CD4-positive, alpha-beta T cell treated with Interleukin-12 subunit alpha and Interleukin-12 subunit beta, for 1 hour (primary cell): ENCODE results near the gene GPLD1.
"Not testable (repeated sequence)": the region's sequence is repeated elsewhere in the genome, so short reads cannot be mapped to it uniquely, and the experiment has no call there.

Experiments
- DNase-seq: peaks from one replicate; pipeline ENCODE4 v3.0.0-alpha.2; 2020

The GPLD1 gene

DNA sequence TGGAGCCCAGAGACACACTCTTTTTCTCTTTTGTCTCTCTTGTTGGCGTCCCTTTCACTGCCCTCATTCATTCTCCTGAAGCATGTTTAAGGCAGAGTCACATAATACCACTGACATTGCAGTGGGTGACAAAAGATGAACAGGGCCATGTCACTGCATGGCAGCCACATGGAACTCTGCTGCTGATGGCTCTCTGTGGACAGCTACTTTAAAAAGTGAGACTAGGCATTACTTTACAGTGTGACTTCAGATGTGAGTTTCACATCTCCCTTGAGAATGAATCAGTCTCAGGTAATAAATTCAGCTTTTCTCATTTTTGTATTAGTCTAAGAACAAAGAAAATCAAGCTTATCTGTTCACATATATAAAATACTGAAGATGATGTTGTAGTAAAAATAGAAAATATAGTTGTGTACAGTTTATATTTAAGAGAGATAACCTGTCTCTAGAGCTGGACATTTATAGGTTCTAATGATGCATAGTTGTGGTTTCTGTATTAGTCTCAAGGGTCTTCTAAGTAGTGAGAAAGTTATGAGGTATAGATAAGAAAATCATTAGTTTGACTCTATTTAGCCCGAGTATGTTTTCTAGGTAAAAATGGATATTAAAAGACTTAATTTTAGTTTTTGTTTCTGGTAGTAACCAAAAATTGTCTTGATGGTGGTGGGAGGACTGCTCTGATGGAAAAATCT lies 80.5 kb downstream of the GPLD1 start:
- no peak for DNase-seq

DNA sequence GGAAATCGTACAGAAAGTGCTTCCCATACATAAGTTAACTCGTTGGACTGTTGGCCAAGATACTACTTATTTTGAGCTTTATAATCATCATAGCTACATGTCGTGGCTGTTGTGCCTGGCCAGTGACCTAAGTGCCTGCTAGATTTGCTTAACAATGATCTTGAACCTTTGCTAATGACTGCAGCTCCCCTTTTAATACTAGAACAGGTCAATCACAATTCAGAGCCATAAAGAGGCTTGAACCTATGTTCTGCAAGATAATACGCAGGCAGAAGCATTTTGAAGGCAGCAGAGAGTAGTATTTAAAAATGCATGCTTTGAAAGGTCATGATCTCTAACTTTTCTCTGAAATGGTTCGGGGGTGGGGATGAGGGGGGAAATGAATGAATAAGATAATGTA lies 84.1 kb downstream of the GPLD1 start:
- DNase-seq: no peak

DNA sequence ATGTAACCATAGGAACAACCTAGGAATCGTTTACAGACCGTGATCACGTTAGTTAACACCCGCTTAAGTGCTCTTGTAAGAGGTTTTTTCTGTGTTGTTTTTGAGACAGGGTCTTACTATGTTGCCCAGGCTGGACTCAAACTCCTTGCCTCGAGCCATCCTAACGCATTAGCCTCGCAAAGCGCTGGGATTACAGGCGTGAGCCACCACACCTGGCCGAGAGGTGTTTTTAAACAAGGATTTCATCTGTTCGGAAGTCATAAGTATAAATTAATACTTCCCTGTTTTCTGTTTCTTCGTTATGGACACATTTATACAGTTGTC lies 85.9 kb downstream of the GPLD1 start:
- no peak for DNase-seq

DNA sequence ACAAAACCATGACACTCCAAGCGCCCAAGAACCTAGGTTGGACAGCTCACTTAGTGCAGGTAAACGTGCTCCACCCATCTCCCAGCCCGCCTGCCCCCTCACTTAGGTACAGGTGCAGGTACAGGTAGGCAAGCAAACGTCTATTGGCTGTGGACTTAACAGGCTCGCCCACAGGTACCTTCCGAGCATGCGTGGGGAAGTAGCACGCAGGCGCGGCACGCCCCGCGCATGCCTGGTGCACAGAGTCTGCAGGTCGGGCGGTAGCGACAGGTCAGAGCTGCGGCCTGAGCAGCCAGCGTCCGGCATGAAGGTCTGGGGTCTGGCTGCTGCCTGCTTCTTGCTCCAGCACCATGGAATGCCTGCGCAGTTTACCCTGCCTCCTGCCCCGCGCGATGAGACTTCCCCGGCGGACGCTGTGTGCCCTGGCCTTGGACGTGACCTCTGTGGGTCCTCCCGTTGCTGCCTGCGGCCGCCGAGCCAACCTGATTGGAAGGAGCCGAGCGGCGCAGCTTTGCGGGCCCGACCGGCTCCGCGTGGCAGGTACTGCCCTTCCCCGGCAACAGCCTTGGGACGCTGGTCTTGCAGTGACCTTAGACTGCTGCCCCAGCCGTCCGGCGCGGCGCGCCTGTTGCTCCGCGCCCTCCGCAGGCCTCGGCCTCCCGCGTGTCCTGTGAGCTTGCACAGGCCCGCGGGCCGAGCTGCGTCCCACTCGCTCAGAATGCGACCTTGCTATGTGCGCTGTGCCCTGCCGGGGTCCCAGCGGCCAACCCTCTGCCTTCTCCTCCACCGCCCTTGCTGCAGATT lies 86.5 kb downstream of the GPLD1 start, which contains the start of gene MRS2:
Gene MRS2, plus strand, starts transcription at position 240 of the 804 bp plus-strand sequence. Its CDS starts 111 bp downstream, at position 351.
- DNase-seq: peak; percentile 85

DNA sequence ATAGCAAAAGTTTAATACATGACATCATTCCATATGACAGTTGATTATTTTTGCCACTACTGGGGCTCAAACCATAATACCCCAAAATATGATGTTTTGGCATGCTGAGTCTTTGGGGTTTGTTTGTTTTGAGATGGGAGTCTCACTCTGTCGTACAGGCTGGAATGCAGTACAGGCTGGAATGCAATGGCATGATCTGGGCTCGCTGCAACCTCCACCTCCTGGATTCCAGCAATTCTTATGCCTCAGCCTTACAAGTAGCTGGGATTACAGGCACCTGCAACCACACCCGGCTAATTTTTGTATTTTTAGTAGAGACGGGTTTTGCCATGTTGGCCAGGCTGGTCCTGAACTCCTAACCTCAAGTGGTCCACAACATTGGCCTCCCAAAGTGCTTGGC lies 87.9 kb downstream of the GPLD1 start:
- DNase-seq: no peak

DNA sequence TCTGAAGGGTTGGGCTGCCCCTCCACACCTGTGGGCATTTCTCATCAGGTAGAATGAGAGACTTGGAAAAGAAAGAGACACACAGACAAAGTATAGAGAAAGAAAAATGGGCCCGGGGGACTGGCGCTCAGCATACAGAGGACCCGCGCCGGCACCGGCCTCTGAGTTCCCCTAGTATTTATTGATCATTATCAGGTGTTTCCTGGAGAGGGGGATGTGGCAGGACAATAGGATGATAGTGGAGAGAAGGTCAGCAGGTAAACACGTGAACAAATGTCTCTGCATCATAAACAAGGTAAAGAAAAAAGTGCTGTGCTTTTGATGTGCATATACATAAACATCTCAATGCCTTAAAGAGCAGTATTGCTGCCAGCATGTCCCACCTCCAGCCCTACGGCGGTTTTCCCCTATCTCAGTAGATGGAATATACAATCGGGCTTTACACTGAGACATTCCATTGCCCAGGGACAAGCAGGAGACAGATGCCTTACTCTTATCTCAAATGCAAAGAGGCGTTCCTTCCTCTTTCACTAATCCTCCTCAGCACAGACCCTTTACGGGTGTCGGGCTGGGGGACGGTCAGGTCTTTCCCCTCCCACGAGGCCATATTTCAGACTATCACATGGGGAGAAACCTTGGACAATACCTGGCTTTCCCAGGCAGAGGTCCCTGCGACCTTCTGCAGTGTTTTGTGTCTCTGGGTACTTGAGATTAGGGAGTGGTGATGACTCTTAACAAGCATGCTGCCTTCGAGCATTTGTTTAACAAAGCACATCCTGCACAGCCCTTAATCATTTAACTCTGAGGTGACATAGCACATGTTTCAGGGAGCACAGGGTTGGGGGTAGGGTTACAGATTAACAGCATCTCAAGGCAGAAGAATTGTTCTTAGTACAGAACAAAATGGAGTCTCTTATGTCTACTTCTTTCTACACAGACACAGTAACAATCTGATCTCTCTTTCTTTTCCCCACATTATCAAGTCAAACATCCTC lies 89.0 kb downstream of the GPLD1 start:
- not testable (repeated sequence) for DNase-seq

DNA sequence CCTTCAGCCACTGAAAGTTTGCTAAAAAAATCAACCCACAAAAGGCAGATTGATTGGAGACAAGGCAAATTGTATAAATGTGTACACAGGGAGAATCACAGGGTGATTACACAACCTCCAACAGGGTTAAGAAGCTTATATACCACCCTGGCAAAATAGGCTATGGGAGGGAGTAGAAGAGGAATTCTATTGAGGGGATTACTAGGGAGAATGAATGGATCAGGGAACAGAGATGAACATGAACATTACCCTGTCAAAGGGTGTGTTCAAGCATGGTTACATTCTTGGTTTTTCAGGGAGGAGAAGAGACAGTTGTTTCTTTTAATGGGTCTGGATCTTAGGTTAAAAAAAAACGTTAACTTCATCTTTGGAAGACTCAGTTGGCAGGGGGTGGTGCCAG lies 91.7 kb downstream of the GPLD1 start:
- no peak for DNase-seq

DNA sequence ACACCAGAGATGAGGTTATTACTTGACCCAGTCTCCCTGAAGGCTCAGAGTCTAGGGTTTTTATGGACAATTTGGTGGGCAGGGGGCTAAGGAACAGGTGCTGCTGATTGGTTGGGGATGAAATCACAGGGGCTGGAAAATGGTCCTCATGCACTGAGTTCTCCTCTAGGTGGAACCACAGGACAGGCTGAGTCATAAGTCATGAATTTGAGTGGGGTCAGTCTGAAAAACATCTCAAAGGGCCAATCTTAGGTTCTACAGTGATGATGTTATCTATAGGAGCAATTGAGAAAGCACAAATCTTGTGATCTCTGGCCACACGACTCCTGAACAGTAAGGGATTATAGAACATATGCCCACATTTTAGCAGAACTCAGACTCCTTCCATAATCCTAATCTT lies 92.6 kb downstream of the GPLD1 start:
- DNase-seq: no peak

DNA sequence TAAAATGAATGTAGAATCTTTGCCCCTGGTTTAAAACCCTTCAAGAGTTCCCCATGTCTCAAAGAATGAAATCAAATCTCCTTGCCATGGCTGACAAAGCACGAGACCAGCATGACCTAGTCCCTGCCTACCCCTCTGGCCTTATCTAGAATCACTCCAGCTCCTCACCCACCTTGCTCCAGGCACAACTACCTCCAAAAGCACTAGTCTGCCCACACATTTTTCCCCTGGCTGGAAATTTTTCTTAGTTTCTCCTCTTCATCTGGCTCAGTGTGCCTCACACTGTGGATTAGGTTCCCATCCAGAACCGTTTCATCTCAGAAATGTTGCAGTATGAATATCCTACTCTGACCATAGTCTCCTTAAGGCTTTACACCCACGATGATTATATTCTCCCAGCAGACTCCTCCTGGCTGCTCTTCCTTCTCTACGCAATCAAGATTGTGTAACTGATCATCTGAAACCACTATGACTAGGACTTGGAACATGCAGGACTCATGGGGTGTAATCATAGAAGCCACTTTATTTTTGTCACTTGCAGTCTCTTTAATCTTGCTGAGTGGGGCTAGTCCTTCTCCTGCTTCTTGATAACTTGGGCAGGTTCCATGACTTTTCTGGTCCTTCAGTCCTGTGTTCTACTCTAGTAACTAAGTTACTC lies 94.5 kb downstream of the GPLD1 start:
- no peak for DNase-seq

DNA sequence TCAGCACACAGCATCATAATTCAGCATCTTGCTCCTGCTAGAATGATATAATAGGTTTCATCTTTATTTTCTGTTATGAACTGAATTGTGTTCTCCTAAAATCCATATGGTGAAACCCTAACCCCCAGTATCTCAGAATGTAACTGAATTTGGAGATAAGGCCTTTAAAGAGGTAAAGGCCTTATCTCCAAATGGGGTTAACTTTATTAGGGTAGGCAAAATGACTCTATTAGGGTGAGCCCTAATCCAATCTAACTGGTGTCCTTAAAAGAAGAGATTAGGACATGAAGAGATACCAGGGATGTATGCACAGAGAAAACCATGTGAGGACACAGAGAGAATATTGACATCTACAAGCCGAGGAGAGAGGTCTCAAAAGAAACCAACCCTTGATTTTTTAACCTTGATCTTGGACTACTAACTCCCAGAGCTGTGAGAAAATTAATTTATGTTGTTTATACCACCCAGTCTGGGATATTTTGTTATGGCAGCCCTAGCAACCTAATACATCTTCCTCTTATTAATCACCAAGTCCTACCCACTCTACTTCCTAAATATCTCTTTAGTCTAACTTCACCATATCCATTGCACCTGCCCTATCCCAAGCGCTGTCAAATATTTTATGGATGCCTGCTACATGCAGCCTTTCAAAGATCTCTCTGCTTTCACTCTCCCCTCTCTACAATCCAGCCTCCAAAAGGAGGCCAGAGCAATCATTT lies 95.2 kb downstream of the GPLD1 start:
- DNase-seq: no peak

DNA sequence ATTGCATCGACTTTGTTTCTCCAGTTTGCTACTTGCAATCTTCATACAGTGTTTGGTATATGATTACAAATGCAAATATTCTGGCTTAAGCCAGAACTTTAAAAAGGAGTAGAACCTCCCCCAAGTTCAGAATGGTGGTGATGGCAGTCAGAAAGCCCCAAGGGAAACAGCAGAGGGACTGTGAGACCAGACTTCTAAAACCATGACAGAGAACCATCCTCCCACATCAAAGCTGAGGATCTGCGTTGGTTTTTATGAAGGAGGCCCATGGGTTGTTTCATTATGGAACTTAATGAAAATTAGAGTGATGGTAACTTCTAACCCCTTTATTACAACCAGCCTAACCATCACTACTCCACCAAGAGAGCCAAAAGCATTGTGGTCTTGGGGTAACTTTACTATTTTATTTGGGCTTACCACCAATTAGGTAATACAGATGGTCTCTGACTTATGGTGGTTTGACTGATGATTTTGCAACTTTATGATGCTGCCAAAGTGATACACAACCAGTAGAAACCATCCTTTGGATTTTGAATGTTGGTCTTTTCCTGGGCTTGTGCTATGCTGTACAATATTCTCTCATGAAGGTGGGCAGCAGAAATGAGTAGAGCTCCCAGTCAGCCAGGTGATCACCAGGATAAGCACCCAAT lies 97.5 kb downstream of the GPLD1 start:
- DNase-seq: no peak

DNA sequence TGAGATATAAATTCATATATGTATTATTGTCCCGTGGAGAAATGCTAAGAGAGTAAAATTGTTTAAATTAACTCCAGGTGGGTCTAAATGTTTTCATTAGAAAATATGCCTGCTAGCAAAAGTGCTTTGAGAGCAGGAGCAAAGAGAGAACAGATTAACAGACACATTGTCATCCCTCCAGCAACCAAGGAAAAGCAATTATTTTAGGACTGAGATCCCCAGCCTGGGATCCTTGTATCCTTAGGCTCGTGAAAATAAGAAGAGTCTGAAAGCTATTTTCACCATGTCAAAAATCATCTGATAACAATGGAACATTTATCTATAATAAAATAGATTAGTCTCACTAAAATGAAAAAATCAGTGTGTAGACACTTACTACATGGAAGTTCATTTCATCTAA lies 98.2 kb downstream of the GPLD1 start:
- DNase-seq: no peak

DNA sequence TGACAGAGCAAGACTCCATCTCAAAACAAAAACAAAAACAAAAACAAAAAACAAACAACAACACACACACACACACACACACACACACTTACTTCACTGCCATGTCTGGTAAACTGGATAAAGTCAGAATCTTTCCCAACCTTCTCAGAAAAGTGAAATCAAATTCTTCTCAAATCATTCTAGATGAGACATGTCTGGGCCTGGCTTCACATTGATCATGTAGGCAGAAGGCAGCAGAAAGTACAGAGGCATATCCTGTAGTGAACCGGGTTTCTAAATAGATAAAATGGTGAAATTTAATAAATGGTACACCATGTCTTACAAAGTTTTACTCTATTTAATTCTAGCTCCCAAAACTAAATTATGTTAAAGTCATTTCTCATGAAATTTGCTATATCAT lies 101.6 kb downstream of the GPLD1 start:
- no peak for DNase-seq

DNA sequence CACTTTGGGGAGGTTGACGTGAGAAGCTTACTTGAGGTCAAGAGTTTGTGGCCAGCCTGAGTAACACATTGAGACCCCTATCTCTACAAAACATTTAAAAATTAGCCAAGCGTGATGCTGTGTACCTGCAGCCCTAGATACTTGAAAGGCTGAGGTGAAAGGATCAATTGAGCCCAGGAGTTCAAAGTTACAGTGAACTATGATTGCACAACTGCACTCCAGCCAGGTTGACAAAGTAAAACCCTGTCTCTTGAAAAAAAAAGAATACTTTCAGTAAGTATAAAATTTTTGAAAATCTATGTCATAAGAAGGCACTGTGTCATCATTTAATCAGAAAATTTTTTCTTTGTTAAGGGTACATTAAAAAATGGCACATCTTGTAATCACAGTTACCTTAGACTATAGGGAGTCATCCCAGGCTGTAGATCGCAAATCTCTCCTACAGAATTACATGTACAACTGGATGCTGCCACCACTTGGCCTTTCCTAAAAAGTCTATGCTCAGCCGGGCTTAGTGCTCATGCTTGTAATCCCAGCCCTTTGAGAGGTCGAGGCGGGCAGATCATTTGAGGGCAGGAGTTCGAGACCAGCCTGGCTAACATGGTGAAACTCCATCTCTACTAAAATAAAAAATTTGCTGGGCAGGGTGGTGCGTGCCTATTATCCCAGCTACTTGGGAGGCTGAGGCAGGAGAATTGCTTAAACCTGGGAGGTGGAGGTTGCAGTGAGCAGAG lies 103.7 kb downstream of the GPLD1 start:
- no peak for DNase-seq

DNA sequence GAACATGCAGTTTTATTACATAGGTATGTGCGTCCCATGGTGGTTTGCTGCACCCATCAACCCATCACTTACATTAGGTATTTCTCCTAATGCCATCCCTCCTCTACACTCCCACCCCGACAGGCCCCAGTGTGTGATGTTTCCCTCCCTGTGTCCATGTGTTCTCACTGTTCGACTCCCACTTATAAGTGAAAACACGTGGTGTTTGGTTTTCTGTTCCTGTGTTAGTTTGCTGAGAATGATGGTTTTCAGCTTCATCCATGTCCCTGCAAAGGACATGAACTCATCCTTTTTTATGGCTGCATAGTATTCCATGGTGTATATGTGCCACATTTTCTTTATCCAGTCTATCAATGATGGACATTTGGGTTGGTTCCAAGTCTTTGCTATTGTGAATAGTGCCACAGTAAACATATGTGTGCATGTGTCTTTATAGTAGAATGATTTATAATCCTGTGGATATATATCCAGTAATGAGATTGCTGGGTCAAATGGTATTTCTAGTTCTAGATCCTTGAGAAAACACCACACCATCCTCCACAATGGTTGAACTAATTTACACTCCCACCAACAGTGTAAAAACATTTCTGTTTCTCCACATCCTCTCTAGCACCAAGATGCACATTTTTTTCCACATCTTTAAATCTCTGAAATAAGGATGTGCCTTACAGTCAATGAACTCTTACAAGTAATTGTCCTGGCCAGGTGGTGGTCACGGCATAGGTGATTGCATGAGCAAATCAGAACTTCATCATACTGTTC lies 104.8 kb downstream of the GPLD1 start:
- DNase-seq: not testable (repeated sequence)

DNA sequence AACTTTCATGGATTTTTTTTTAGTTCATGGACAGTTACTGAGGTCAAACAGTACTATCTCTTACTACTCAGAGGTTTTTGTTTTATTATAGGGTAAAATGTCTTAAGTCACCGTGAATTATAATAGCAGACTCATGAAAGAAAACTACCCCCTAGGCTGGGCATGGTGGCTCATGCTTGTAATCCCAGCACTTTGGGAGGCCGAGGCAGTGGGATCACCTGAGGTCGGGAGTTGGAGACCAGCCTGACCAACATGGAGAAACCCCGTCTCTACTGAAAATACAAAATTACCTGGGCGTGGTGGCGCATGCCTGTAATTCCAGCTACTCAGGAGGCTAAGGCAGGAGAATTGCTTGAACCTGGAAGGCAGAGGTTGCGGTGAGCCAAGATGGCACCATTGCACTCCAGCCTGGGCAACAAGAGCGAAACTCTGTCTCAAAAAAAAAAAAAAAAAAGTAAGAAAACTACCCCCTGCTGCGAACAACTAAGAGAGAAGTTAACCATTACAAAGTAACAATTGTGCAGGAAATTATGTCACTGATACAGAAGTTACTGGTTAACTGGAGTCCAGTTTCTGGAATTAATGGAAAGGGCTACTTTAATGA lies 106.4 kb downstream of the GPLD1 start:
- DNase-seq: not testable (repeated sequence)

DNA sequence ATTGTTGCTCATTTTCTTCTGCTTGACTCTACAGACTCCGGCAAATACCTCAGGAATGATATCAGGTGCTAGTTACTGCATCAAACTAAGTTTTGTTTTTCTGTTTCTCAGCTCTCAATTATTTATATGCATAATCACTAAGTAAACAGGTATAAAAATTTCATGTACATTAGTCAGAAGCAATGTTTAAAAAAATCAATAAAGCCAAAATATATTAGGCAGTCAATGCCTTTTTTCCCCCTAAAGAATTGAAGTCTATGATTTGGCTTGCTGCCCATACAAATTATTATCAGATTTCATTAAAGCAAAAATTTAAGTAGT lies 107.2 kb downstream of the GPLD1 start:
- DNase-seq: no peak

DNA sequence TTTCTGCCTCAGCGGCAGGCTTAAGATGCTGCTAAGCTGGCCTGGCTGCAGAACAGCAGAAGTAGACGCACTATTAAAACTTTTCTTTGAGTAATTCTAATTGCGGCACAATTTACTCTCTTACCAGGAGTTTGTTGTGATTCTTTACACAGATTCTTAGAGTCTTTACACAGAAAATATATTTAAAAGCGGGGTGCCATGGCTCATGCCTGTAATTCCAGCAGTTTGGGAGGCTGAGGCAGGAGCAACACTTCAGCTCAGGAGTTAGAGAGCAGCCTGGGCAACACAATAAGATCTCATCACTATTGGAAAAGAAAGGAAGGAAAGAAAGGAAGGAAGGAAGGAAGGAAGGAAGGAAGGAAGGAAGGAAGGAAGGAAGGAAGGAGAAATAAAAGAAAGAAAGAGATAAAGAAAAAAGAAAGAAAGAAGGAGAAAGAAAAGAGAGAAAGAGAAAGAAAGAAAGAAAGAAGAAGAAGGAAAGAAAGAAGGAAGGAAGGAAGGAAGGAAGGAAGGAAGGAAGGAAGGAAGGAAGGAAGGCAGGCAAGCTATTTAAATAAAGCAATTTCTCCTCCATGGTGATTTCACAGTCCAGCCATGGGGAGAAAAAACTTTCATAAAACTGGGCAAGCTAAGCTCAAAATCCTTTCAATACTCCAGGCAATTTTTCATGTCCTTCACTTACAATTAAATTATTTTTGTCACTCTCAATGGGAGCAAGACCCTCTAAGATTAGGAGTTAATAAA lies 107.7 kb downstream of the GPLD1 start:
- no peak for DNase-seq
